ENCODE data around the gene WRNIP1. TPM values are rescaled to one million over a fixed set of nuclear protein-coding genes. Genes with fewer than 3 reads are reported as not detected.

WRNIP1 gene
- total and polyA plus RNA-seq, 9 of the 15 experiments (the other 6 are each of a cell fraction or from before 2014, with no cell fraction given), result 13.2 to 63.6 (median 48.6) TPM

DNA sequence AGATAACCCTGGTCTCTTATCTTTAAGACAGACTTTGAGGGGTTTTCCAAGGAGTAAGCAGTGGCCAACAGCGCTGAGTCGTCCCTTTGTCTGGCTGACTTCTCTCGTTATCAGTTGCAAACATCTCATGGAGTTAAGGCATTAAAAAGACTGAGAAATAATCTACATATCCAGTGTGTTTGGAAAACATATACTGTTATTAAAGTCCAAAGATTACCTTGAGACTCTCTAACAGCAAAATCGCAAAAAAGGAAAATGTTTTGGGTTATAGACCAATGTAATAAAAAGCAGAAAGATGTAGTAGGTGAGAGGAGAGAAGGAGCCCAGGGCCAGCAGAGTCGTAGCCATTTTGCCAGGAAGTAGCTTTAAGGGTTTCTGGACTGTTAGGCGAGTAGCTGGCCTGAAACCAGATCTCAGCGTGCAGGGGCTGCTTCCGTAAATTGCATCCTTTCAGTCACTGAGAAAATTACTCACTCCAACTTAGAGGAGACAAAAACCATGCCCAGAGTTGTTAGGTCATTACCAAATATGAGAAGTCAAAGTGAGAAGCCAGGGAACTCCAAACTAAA is 39.1 kb upstream of the WRNIP1 start (continued):
- TF ChIP-seq, protein P1, sequence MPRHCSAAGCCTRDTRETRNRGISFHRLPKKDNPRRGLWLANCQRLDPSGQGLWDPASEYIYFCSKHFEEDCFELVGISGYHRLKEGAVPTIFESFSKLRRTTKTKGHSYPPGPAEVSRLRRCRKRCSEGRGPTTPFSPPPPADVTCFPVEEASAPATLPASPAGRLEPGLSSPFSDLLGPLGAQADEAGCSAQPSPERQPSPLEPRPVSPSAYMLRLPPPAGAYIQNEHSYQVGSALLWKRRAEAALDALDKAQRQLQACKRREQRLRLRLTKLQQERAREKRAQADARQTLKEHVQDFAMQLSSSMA (CRISPR knock-in tag; IDR thresholded peaks at IDR 0.05), result no peak
- TF ChIP-seq, protein P2, sequence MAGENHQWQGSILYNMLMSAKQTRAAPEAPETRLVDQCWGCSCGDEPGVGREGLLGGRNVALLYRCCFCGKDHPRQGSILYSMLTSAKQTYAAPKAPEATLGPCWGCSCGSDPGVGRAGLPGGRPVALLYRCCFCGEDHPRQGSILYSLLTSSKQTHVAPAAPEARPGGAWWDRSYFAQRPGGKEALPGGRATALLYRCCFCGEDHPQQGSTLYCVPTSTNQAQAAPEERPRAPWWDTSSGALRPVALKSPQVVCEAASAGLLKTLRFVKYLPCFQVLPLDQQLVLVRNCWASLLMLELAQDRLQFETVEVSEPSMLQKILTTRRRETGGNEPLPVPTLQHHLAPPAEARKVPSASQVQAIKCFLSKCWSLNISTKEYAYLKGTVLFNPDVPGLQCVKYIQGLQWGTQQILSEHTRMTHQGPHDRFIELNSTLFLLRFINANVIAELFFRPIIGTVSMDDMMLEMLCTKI (IDR thresholded peaks at IDR 0.05; ENCODE audit: partially characterized antibody), result no peak
- TF ChIP-seq PHTF2 (CRISPR knock-in tag; IDR thresholded peaks at IDR 0.05) (no peak), HCFC1 (IDR thresholded peaks at IDR 0.05; ENCODE audit: low read depth, low read length) (no peak), HMG20B (CRISPR knock-in tag; IDR thresholded peaks at IDR 0.05) (no peak), KAT8 (IDR thresholded peaks at IDR 0.05; ENCODE audit: low read depth) (no peak), PPARD (CRISPR knock-in tag; IDR thresholded peaks at IDR 0.05) (no peak), ZC3H4 (CRISPR knock-in tag; IDR thresholded peaks at IDR 0.05; ENCODE audit: borderline replicate concordance) (no peak), EHMT2 (IDR thresholded peaks at IDR 0.05) (no peak), SIN3A (IDR thresholded peaks at IDR 0.05; ENCODE audit: borderline replicate concordance in 2 of 2, control insufficient read depth in 1 of 2, low read depth in 2 of 2, low read length in 2 of 2) (no peak), ZNF584 (CRISPR knock-in tag; IDR thresholded peaks at IDR 0.05; ENCODE audit: low read depth) (no peak), ZNF561 (CRISPR knock-in tag; conservative IDR thresholded peaks at IDR 0.05) (no peak), CAMTA2 (CRISPR knock-in tag; conservative IDR thresholded peaks at IDR 0.05) (no peak), CXXC5 (CRISPR knock-in tag; IDR thresholded peaks at IDR 0.05) (peak; percentile 35; the same call in 1 of the 2 replicates), MIER1 (IDR thresholded peaks at IDR 0.05; ENCODE audit: low read depth) (no peak), MEIS2 (IDR thresholded peaks at IDR 0.05; ENCODE audit: partially characterized antibody) (no peak)
- TF ChIP-seq, protein P3, sequence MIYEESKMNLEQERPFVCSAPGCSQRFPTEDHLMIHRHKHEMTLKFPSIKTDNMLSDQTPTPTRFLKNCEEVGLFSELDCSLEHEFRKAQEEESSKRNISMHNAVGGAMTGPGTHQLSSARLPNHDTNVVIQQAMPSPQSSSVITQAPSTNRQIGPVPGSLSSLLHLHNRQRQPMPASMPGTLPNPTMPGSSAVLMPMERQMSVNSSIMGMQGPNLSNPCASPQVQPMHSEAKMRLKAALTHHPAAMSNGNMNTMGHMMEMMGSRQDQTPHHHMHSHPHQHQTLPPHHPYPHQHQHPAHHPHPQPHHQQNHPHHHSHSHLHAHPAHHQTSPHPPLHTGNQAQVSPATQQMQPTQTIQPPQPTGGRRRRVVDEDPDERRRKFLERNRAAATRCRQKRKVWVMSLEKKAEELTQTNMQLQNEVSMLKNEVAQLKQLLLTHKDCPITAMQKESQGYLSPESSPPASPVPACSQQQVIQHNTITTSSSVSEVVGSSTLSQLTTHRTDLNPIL (CRISPR knock-in tag; IDR thresholded peaks at IDR 0.05), result no peak
